ENCODE results near the gene KPNA4.
"Not testable (repeated sequence)": the region's sequence is repeated elsewhere in the genome, so short reads cannot be mapped to it uniquely, and the experiment has no call there.

KPNA4 gene

DNA sequence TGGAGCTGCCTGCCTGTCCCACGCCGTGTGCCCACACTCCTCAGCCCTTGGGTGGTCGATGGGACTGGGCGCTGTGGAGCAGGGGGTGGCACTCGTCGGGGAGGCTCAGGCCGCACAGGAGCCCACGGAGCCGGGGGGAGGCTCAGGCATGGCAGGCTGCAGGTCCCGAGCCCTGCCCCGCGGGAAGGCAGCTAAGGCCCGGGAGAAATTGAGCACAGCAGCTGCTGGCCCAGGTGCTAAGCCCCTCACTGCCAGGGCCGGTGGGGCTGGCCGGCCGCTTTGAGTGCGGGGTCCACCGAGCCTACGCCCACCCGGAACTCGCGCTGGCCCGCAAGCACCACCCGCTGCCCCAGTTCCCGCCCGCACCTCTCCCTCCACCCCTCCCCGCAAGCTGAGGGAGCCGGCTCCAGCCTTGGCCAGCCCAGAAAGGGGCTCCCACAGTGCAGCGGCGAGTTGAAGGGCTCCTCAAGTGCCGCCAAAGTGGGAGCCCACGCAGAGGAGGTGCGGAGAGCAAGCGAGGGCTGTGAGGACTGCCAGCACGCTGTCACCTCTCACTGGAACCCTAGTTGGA lies 8.7 kb upstream of the KPNA4 start:
- H3K27me3 ChIP-seq (ENCODE audit: control insufficient read depth, insufficient read depth, low read length); H3K4me1 ChIP-seq (ENCODE audit: control insufficient read depth, insufficient read depth, low read length); H3K9me3 ChIP-seq (ENCODE audit: control insufficient read depth, insufficient read depth, low read length); H3K4me3 ChIP-seq (ENCODE audit: low read length); H3K36me3 ChIP-seq (ENCODE audit: control insufficient read depth, insufficient read depth, low read length); H3K27ac ChIP-seq (ENCODE audit: low read length); DNase-seq (ENCODE audit: low read depth, low spot score): not testable (repeated sequence)
- WGBS (ENCODE audit: insufficient coverage, insufficient read length) = no CpG with 5 or more reads among the region's 35 CpGs

GRCh38 chr3:160569894-160570652 lies 4.7 kb upstream of the KPNA4 start:
- Histone ChIP-seq H3K36me3 (ENCODE audit: control insufficient read depth, insufficient read depth, low read length) (0 out of 2 replicates have a peak, but pooled peaks cover 5% of the 10 kb centered on the region), H3K27me3 (ENCODE audit: control insufficient read depth, insufficient read depth, low read length) (no peaks in the 10 kb centered on the region), H3K27ac (ENCODE audit: low read length) (no peak overlapping the region), H3K4me1 (ENCODE audit: control insufficient read depth, insufficient read depth, low read length) (no peaks in the 10 kb centered on the region), H3K4me3 (ENCODE audit: low read length) (no peak overlapping the region), H3K9me3 (ENCODE audit: control insufficient read depth, insufficient read depth, low read length) (no peaks in the 10 kb centered on the region)
- WGBS (ENCODE audit: insufficient coverage, insufficient read length) = no CpG with 5 or more reads among the region's 4 CpGs
- DNase-seq (ENCODE audit: low read depth, low spot score) = no peak

GRCh38 chr3:160568989-160569388 lies 3.6 kb upstream of the KPNA4 start:
- no peak overlapping the region for H3K4me3 ChIP-seq (ENCODE audit: low read length)
- H3K4me1 ChIP-seq (ENCODE audit: control insufficient read depth, insufficient read depth, low read length) = no peaks in the 10 kb centered on the region
- H3K27me3 ChIP-seq (ENCODE audit: control insufficient read depth, insufficient read depth, low read length) = no peaks in the 10 kb centered on the region
- 0 out of 2 replicates have a peak, but pooled peaks cover 5% of the 10 kb centered on the region for H3K36me3 ChIP-seq (ENCODE audit: control insufficient read depth, insufficient read depth, low read length)
- H3K27ac ChIP-seq (ENCODE audit: low read length) = no peak overlapping the region
- DNase-seq (ENCODE audit: low read depth, low spot score) = no peak
- H3K9me3 ChIP-seq (ENCODE audit: control insufficient read depth, insufficient read depth, low read length) = no peaks in the 10 kb centered on the region
- WGBS (ENCODE audit: insufficient coverage, insufficient read length) = no CpG with 5 or more reads among the region's 10 CpGs

DNA sequence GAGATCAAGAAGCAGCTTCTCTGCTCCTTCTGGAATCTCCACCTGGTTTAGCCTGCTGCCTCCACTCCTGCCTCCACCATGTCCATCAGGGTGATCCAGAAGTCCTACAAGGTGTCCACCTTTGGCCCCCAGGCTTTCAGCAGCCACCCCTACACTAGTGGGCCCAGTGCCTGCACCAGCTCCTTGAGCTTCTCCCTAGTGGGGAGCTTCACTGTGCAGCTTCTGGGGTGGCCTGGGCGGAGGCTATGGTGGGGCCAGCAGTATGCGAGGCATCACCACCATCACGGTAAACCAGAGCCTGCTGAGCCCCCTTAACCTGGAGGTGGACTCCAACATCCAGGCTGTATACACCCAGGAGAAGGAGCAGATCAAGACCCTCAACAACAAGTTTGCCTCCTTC lies 2.4 kb upstream of the KPNA4 start:
- no peak overlapping the region for H3K4me3 ChIP-seq (ENCODE audit: low read length)
- H3K36me3 ChIP-seq (ENCODE audit: control insufficient read depth, insufficient read depth, low read length) = 0 out of 2 replicates have a peak, but pooled peaks cover 5% of the 10 kb centered on the region
- WGBS (ENCODE audit: insufficient coverage, insufficient read length) = no CpG with 5 or more reads among the region's 3 CpGs
- no peaks in the 10 kb centered on the region for H3K9me3 ChIP-seq (ENCODE audit: control insufficient read depth, insufficient read depth, low read length)
- H3K27me3 ChIP-seq (ENCODE audit: control insufficient read depth, insufficient read depth, low read length) = no peaks in the 10 kb centered on the region
- H3K27ac ChIP-seq (ENCODE audit: low read length) = no peak overlapping the region
- H3K4me1 ChIP-seq (ENCODE audit: control insufficient read depth, insufficient read depth, low read length) = no peaks in the 10 kb centered on the region
- no peak for DNase-seq (ENCODE audit: low read depth, low spot score)

DNA sequence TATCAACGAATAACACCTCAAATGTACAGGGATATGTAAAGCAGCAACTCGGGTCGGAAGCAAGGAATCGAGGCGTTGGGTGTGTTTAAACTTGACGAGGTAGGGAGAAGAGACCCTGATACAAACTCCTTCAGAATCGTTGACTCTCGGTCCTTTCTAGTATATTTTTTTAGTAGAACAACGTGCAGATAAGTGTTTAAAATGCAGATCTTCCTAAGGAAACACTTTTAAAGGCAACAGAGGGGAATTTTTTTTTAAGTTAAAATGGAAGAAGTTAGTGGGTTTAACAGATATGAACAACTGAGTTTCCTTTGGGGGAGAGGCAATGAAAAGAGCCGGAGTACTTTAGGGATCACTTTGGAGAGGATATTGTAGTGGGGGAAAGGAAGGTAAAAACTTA lies 1.1 kb upstream of the KPNA4 start:
- no peak for DNase-seq (ENCODE audit: low read depth, low spot score)
- H3K36me3 ChIP-seq (ENCODE audit: control insufficient read depth, insufficient read depth, low read length) = 0 out of 2 replicates have a peak, but pooled peaks cover 5% of the 10 kb centered on the region
- no CpG with 5 or more reads among the region's 10 CpGs for WGBS (ENCODE audit: insufficient coverage, insufficient read length)
- no peak overlapping the region; the same call in 1 of the 2 replicates for H3K4me3 ChIP-seq (ENCODE audit: low read length)
- H3K4me1 ChIP-seq (ENCODE audit: control insufficient read depth, insufficient read depth, low read length) = no peaks in the 10 kb centered on the region
- no peaks in the 10 kb centered on the region for H3K27me3 ChIP-seq (ENCODE audit: control insufficient read depth, insufficient read depth, low read length)
- no peaks in the 10 kb centered on the region for H3K9me3 ChIP-seq (ENCODE audit: control insufficient read depth, insufficient read depth, low read length)
- H3K27ac ChIP-seq (ENCODE audit: low read length) = no peak overlapping the region

GRCh38 chr3:160564949-160565441 lies 376 bp downstream of the KPNA4 start:
- H3K4me1 ChIP-seq (ENCODE audit: control insufficient read depth, insufficient read depth, low read length) = no peaks in the 10 kb centered on the region
- H3K27ac ChIP-seq (ENCODE audit: low read length) = no peak overlapping the region
- DNase-seq (ENCODE audit: low read depth, low spot score) = no peak
- WGBS (ENCODE audit: insufficient coverage, insufficient read length) = no CpG with 5 or more reads among the region's 62 CpGs
- H3K9me3 ChIP-seq (ENCODE audit: control insufficient read depth, insufficient read depth, low read length) = no peaks in the 10 kb centered on the region
- H3K4me3 ChIP-seq (ENCODE audit: low read length) = peak overlapping the region; percentile 82; the same call in 1 of the 2 replicates
- H3K36me3 ChIP-seq (ENCODE audit: control insufficient read depth, insufficient read depth, low read length) = 0 out of 2 replicates have a peak, but pooled peaks cover 5% of the 10 kb centered on the region
- no peaks in the 10 kb centered on the region for H3K27me3 ChIP-seq (ENCODE audit: control insufficient read depth, insufficient read depth, low read length)

GRCh38 chr3:160564258-160564911 lies 986 bp downstream of the KPNA4 start:
- Histone ChIP-seq H3K4me3 (ENCODE audit: low read length) (peak overlapping the region; percentile 82), H3K27me3 (ENCODE audit: control insufficient read depth, insufficient read depth, low read length) (no peaks in the 10 kb centered on the region), H3K4me1 (ENCODE audit: control insufficient read depth, insufficient read depth, low read length) (no peaks in the 10 kb centered on the region), H3K27ac (ENCODE audit: low read length) (no peak overlapping the region), H3K36me3 (ENCODE audit: control insufficient read depth, insufficient read depth, low read length) (0 out of 2 replicates have a peak, but pooled peaks cover 5% of the 10 kb centered on the region), H3K9me3 (ENCODE audit: control insufficient read depth, insufficient read depth, low read length) (no peaks in the 10 kb centered on the region)
- no CpG with 5 or more reads among the region's 34 CpGs for WGBS (ENCODE audit: insufficient coverage, insufficient read length)
- DNase-seq (ENCODE audit: low read depth, low spot score) = no peak

GRCh38 chr3:160562952-160563351 lies 2.4 kb downstream of the KPNA4 start:
- Histone ChIP-seq H3K36me3 (ENCODE audit: control insufficient read depth, insufficient read depth, low read length) (no peaks in the 10 kb centered on the region), H3K4me3 (ENCODE audit: low read length) (no peak overlapping the region), H3K27ac (ENCODE audit: low read length) (no peak overlapping the region), H3K9me3 (ENCODE audit: control insufficient read depth, insufficient read depth, low read length) (no peaks in the 10 kb centered on the region), H3K27me3 (ENCODE audit: control insufficient read depth, insufficient read depth, low read length) (no peaks in the 10 kb centered on the region), H3K4me1 (ENCODE audit: control insufficient read depth, insufficient read depth, low read length) (no peaks in the 10 kb centered on the region)
- DNase-seq (ENCODE audit: low read depth, low spot score) = no peak
- no CpG with 5 or more reads among the region's 3 CpGs for WGBS (ENCODE audit: insufficient coverage, insufficient read length)

GRCh38 chr3:160557571-160557970 lies 7.8 kb downstream of the KPNA4 start:
- H3K27me3 ChIP-seq (ENCODE audit: control insufficient read depth, insufficient read depth, low read length) = no peaks in the 10 kb centered on the region
- no peaks in the 10 kb centered on the region for H3K9me3 ChIP-seq (ENCODE audit: control insufficient read depth, insufficient read depth, low read length)
- H3K4me1 ChIP-seq (ENCODE audit: control insufficient read depth, insufficient read depth, low read length) = peaks cover 3% of the 10 kb centered on the region; the same call in 1 of the 2 replicates
- no CpG with 5 or more reads among the region's 2 CpGs for WGBS (ENCODE audit: insufficient coverage, insufficient read length)
- H3K4me3 ChIP-seq (ENCODE audit: low read length) = no peak overlapping the region
- DNase-seq (ENCODE audit: low read depth, low spot score) = no peak
- H3K36me3 ChIP-seq (ENCODE audit: control insufficient read depth, insufficient read depth, low read length) = no peaks in the 10 kb centered on the region
- no peak overlapping the region for H3K27ac ChIP-seq (ENCODE audit: low read length)

DNA sequence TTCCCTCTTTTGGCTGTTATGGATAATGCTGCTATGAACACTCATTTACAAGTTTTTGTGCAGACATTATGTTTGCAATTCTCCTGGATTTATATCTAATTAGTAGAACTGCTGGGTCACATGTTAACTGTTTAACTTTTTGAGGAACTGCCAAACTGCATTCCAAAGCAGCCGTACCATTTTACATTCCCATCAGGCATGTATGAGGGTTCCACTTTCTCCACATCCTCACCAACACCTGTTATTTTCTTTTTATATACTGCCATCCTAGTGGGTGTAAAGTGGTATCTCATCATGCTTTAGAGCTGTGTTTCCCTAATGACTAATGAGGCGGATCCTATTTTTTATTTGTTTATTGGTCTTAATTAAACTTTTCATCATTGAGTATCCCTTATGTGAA lies 9.2 kb downstream of the KPNA4 start:
- DNase-seq (ENCODE audit: low read depth, low spot score) = no peak
- H3K27ac ChIP-seq (ENCODE audit: low read length) = no peak overlapping the region
- H3K4me3 ChIP-seq (ENCODE audit: low read length) = no peak overlapping the region
- no CpG with 5 or more reads among the region's 2 CpGs for WGBS (ENCODE audit: insufficient coverage, insufficient read length)
- H3K4me1 ChIP-seq (ENCODE audit: control insufficient read depth, insufficient read depth, low read length) = peaks cover 3% of the 10 kb centered on the region; the same call in 1 of the 2 replicates
- no peaks in the 10 kb centered on the region for H3K9me3 ChIP-seq (ENCODE audit: control insufficient read depth, insufficient read depth, low read length)
- no peaks in the 10 kb centered on the region for H3K27me3 ChIP-seq (ENCODE audit: control insufficient read depth, insufficient read depth, low read length)
- H3K36me3 ChIP-seq (ENCODE audit: control insufficient read depth, insufficient read depth, low read length) = no peaks in the 10 kb centered on the region
